ENCODE data around the gene ANKS3. TPM values are rescaled to one million over a fixed set of nuclear protein-coding genes. Genes with fewer than 3 reads are reported as not detected.

Gene ANKS3
- total RNA-seq, 1 experiment from 2014 or later = 26.6 TPM

- Histone ChIP-seq H3K27me3 (ENCODE audit: control insufficient read depth, insufficient read depth, low read length) (no peaks in the 10 kb centered on the region), H3K27ac (ENCODE audit: low read length) (no peak overlapping the region), H3K4me1 (ENCODE audit: control insufficient read depth, insufficient read depth, low read length) (no peaks in the 10 kb centered on the region), H3K9me3 (ENCODE audit: control insufficient read depth, insufficient read depth, low read depth, low read length) (no peaks in the 10 kb centered on the region), H3K36me3 (ENCODE audit: control insufficient read depth, insufficient read depth, low read length) (0 out of 2 replicates have a peak, but pooled peaks cover 2% of the 10 kb centered on the region), H3K4me3 (ENCODE audit: low read depth in 2 of 2, low read length in 2 of 2) (no peak overlapping the region)
- ATAC-seq = no peak
- TF ChIP-seq TCF7L2 (IDR thresholded peaks at IDR 0.05; ENCODE audit: low read depth, low read length) (no peak), CTCF (IDR thresholded peaks at IDR 0.05) (no peak)
- ChIA-PET CTCF (no interaction called here), POLR2A (no interaction called here)
- in situ Hi-C loops (cut with HindIII; ENCODE audit: low pct_unique_long_range_greater_than_20kb, low sequenced_read_pairs) (no loop called here), intact Hi-C loops (cut with micrococcal nuclease; ENCODE audit: unreplicated experiment) (no loop called here)
- DNase-seq (ENCODE audit: low read depth, low spot score) = no peak
- no TSS peak for BruUV-seq (replicated peaks)
Measured at GRCh38 chr16:4673387-4674046, 60.6 kb downstream of the ANKS3 start.

GRCh38 chr16:4668313-4668960, 65.6 kb downstream of the ANKS3 start:
- H3K36me3 ChIP-seq (ENCODE audit: control insufficient read depth, insufficient read depth, low read length) = peaks cover 2% of the 10 kb centered on the region; the same call in 1 of the 2 replicates

GRCh38 chr16:4667203-4667963, 66.7 kb downstream of the ANKS3 start:
- intact Hi-C loops (cut with micrococcal nuclease; ENCODE audit: unreplicated experiment) = no loop called here
- Histone ChIP-seq H3K27me3 (ENCODE audit: control insufficient read depth, insufficient read depth, low read length) (no peaks in the 10 kb centered on the region), H3K4me3 (ENCODE audit: low read depth in 2 of 2, low read length in 2 of 2) (no peak overlapping the region), H3K27ac (ENCODE audit: low read length) (no peak overlapping the region), H3K9me3 (ENCODE audit: control insufficient read depth, insufficient read depth, low read depth, low read length) (no peaks in the 10 kb centered on the region), H3K4me1 (ENCODE audit: control insufficient read depth, insufficient read depth, low read length) (no peaks in the 10 kb centered on the region), H3K36me3 (ENCODE audit: control insufficient read depth, insufficient read depth, low read length) (peaks cover 2% of the 10 kb centered on the region; the same call in 1 of the 2 replicates)
- no TSS peak for BruUV-seq (replicated peaks)
- ATAC-seq = no peak
- TF ChIP-seq SIN3A (IDR thresholded peaks at IDR 0.05; ENCODE audit: borderline replicate concordance, insufficient read depth, low read depth, low read length) = no peak
- no peak for TF ChIP-seq POLR2AphosphoS5 (IDR thresholded peaks at IDR 0.05; ENCODE audit: low read depth, low read length)
- TF ChIP-seq REST (IDR thresholded peaks at IDR 0.05; ENCODE audit: insufficient read depth in 1 of 2, low read depth in 2 of 2, low read length in 1 of 2) = no peak
- TF ChIP-seq CTCF (IDR thresholded peaks at IDR 0.05) = no peak
- no peak for TF ChIP-seq TCF7L2 (IDR thresholded peaks at IDR 0.05; ENCODE audit: low read depth, low read length)
- DNase-seq (ENCODE audit: low read depth, low spot score) = no peak
- ChIA-PET POLR2A (interaction anchor here (0.6 kb wide), 1 partner anchor 143 kb away, joined by 7 read pairs; no protein-coding TSS in a partner anchor), CTCF (no interaction called here)
- in situ Hi-C loops (cut with HindIII; ENCODE audit: low pct_unique_long_range_greater_than_20kb, low sequenced_read_pairs) = no loop called here

More at GRCh38 chr16:4668313-4668960, 65.6 kb downstream of the ANKS3 start:
- Histone ChIP-seq H3K9me3 (ENCODE audit: control insufficient read depth, insufficient read depth, low read depth, low read length) (no peaks in the 10 kb centered on the region), H3K4me3 (ENCODE audit: low read depth in 2 of 2, low read length in 2 of 2) (no peak overlapping the region), H3K27ac (ENCODE audit: low read length) (no peak overlapping the region), H3K27me3 (ENCODE audit: control insufficient read depth, insufficient read depth, low read length) (no peaks in the 10 kb centered on the region), H3K4me1 (ENCODE audit: control insufficient read depth, insufficient read depth, low read length) (no peaks in the 10 kb centered on the region)
- no peak for DNase-seq (ENCODE audit: low read depth, low spot score)
- intact Hi-C loops (cut with micrococcal nuclease; ENCODE audit: unreplicated experiment) = no loop called here
- TF ChIP-seq TCF7L2 (IDR thresholded peaks at IDR 0.05; ENCODE audit: low read depth, low read length) = no peak
- CTCF ChIA-PET = no interaction called here
- TSS peak; percentile 70 for BruUV-seq (replicated peaks)
- ATAC-seq = no peak
- in situ Hi-C loops (cut with HindIII; ENCODE audit: low pct_unique_long_range_greater_than_20kb, low sequenced_read_pairs) = no loop called here
- POLR2A ChIA-PET = interaction anchor here (0.6 kb wide), 2 partner anchors 109 to 142 kb away, joined by 4 to 7 read pairs; no protein-coding TSS in a partner anchor

Measured in Panc1 (cell line).